Panc1 (cell line): ENCODE measurements around the gene HDLBP. TPM values are rescaled to one million over a fixed set of nuclear protein-coding genes. Genes with fewer than 3 reads are reported as not detected.

Experiments
- ATAC-seq: fragments of 200-7000 bp; cut with Tn5 transposase; 2 replicates; pipeline ENCODE4 v1.9.1; 2020; ENCODE audit warnings: mild to moderate bottlenecking, moderate library complexity
- BruUV-seq: library from RNA; stranded (reverse); fragments of 400-500 nt; replicated peaks from 2 replicates; lab custom pipeline; 2021; lab: Mats Ljungman, UMichigan
- CTCF ChIA-PET: fragments of 300-600 bp; sonication (Branson Sonifier 250); formaldehyde crosslinking; loops from one replicate; lab custom pipeline; 2022; ENCODE audit warnings: antibody characterized with exemption; lab: Charles Lee
- POLR2A ChIA-PET: fragments of 300-600 bp; sonication (Branson Sonifier 250); formaldehyde crosslinking; loops from one replicate; lab custom pipeline; 2022; ENCODE audit warnings: antibody characterized with exemption; lab: Charles Lee
- DNase-seq: peaks from one replicate; pipeline ENCODE4 v3.0.0-alpha.2; 2010; ENCODE audit warnings: low read depth, low spot score
- H3K27ac ChIP-seq: 2 replicates; pipeline ENCODE4 v1.5.1; 2011; ENCODE audit warnings: mild to moderate bottlenecking, low read length, inconsistent platforms
- H3K27me3 ChIP-seq: fragments of 200-500 bp; sonication (Bioruptor generic); 2 replicates; pipeline ENCODE4 v1.6.0; 2014; ENCODE audit warnings: low read length, inconsistent platforms; ENCODE audit not compliant: control insufficient read depth, insufficient read depth
- H3K36me3 ChIP-seq: fragments of 200-500 bp; sonication (Bioruptor generic); 2 replicates; pipeline ENCODE4 v1.5.1; 2014; ENCODE audit warnings: inconsistent platforms, mild to moderate bottlenecking, low read length, moderate library complexity; ENCODE audit not compliant: control insufficient read depth, insufficient read depth
- H3K4me1 ChIP-seq: 2 replicates; pipeline ENCODE4 v1.5.1; 2011; ENCODE audit warnings: inconsistent platforms, mild to moderate bottlenecking, low read length, moderate library complexity; ENCODE audit not compliant: control insufficient read depth, insufficient read depth
- H3K4me3 ChIP-seq, 2 experiments: 2 replicates each; pipeline ENCODE4 v1.5.1; 2011 to 2012; ENCODE audit warnings: low read depth in 2 of 2, low read length in 2 of 2, mild to moderate bottlenecking in 2 of 2, inconsistent platforms in 1 of 2, moderate library complexity in 1 of 2
- H3K9me3 ChIP-seq: fragments of 200-500 bp; sonication (Bioruptor generic); 2 replicates; pipeline ENCODE4 v1.5.1; 2014; ENCODE audit warnings: low read depth, mild to moderate bottlenecking, inconsistent platforms, low read length, moderate library complexity; ENCODE audit not compliant: control insufficient read depth, insufficient read depth
- CTCF ChIP-seq: fragments of 450-650 bp; IDR thresholded peaks from 2 replicates; pipeline ENCODE4 v1.5.1; 2017; ENCODE audit warnings: mild to moderate bottlenecking
- POLR2AphosphoS5 ChIP-seq: IDR thresholded peaks from 2 replicates; pipeline ENCODE4 v1.6.1; 2012; ENCODE audit warnings: mild to moderate bottlenecking, low read depth, low read length, moderate library complexity
- REST ChIP-seq, 2 experiments: IDR thresholded peaks; 2 replicates each; pipeline ENCODE4 v1.6.1; 2011 to 2012; ENCODE audit warnings: low read depth in 2 of 2, control low read depth in 1 of 2, low read length in 1 of 2, mild to moderate bottlenecking in 1 of 2, moderate library complexity in 1 of 2; ENCODE audit not compliant: insufficient read depth in 1 of 2
- SIN3A ChIP-seq: IDR thresholded peaks from 2 replicates; pipeline ENCODE4 v1.6.1; 2012; ENCODE audit warnings: low read depth, mild to moderate bottlenecking, low read length, moderate library complexity, borderline replicate concordance; ENCODE audit not compliant: insufficient read depth
- TCF7L2 ChIP-seq: IDR thresholded peaks from 2 replicates; pipeline ENCODE4 v1.6.1; 2011; ENCODE audit warnings: mild to moderate bottlenecking, low read depth, low read length, inconsistent platforms
- in situ Hi-C: cut with HindIII; loops from 2 replicates; pipeline ENCODE4 v1.10.0; 2016; ENCODE audit warnings: low sequenced_read_pairs, low pct_unique_long_range_greater_than_20kb
- intact Hi-C: fragments of 100-400 bp; cut with micrococcal nuclease; formaldehyde crosslinking; loops from one replicate; pipeline ENCODE4 v1.10.0; 2022; ENCODE audit not compliant: unreplicated experiment
- total RNA-seq: library from RNA; stranded (reverse); gene quantifications from one replicate; pipeline ENCODE4 v1.2.1, GENCODE V29; 2021; ENCODE audit not compliant: unreplicated experiment

The HDLBP gene
- total RNA-seq, 1 experiment from 2014 or later: 656 TPM

- no peak for DNase-seq
- in situ Hi-C loops (no loop called here), intact Hi-C loops (no loop called here)
- H3K27me3 ChIP-seq: no peaks in the 10 kb centered on the region
- peaks cover 21% of the 10 kb centered on the region for H3K4me1 ChIP-seq
- H3K36me3 ChIP-seq: no peaks in the 10 kb centered on the region
- CTCF ChIA-PET: no interaction called here
- TF ChIP-seq SIN3A: no peak
- TF ChIP-seq POLR2AphosphoS5: no peak
- no peak for TF ChIP-seq REST (IDR thresholded peaks at IDR 0.05; ENCODE audit: insufficient read depth in 1 of 2, low read depth in 2 of 2, low read length in 1 of 2)
- TF ChIP-seq CTCF: no peak
- no peak for TF ChIP-seq TCF7L2
- POLR2A ChIA-PET: no interaction called here
- no peak overlapping the region for H3K27ac ChIP-seq
- no peaks in the 10 kb centered on the region for H3K9me3 ChIP-seq
- BruUV-seq: no TSS peak
- no peak overlapping the region for H3K4me3 ChIP-seq
- ATAC-seq: no peak
These were observed 11.3 kb downstream of the HDLBP start for GRCh38 chr2:241304039-241304670.

GRCh38 chr2:241302759-241303651 lies 12.5 kb downstream of the HDLBP start:
- intact Hi-C loops: no loop called here
- ATAC-seq: 0 out of 2 replicates have a peak, but pooled peaks have one; percentile 44
- H3K4me3 ChIP-seq: no peak overlapping the region
- no TSS peak for BruUV-seq
- peaks cover 16% of the 10 kb centered on the region for H3K4me1 ChIP-seq
- no peaks in the 10 kb centered on the region for H3K27me3 ChIP-seq
- no peaks in the 10 kb centered on the region for H3K9me3 ChIP-seq
- TF ChIP-seq SIN3A (no peak), TCF7L2 (no peak), POLR2AphosphoS5 (no peak), CTCF (no peak), REST (IDR thresholded peaks at IDR 0.05; ENCODE audit: insufficient read depth in 1 of 2, low read depth in 2 of 2, low read length in 1 of 2) (no peak)
- ChIA-PET CTCF (interaction anchor here (0.6 kb wide), 1 partner anchor 53 kb away, joined by 7 read pairs; the partner anchor contains the start of gene FARP2), POLR2A (interaction anchor here (1.1 to 1.4 kb wide), 2 partner anchors 9 to 15 kb away, joined by 3 to 12 read pairs; no protein-coding TSS in a partner anchor)
- no peak overlapping the region for H3K27ac ChIP-seq
- in situ Hi-C loops: no loop called here
- H3K36me3 ChIP-seq: no peaks in the 10 kb centered on the region
- DNase-seq: no peak
